Immature natural killer cell (primary cell): Measurements from ENCODE around the gene MCOLN2. TPM values are rescaled to one million over a fixed set of nuclear protein-coding genes. Genes with fewer than 3 reads are reported as not detected.
A peak's percentile ranks its signal among the peaks of the same experiment; 100 is the strongest.

Experiments used
- DNase-seq, 3 donors: peaks; one replicate each; pipeline ENCODE4 v3.0.0; 2022; ENCODE audit warnings: mixed read lengths in 1 of 3
- H3K27ac Mint-ChIP-seq, 6 donors: one replicate each; pipeline ENCODE4 v1.8.0; 2020; ENCODE audit warnings: mixed read lengths in 6 of 6, mild to moderate bottlenecking in 5 of 6, inconsistent platforms in 4 of 6, moderate library complexity in 3 of 6
- H3K27me3 Mint-ChIP-seq, 3 donors: one replicate each; pipeline ENCODE4 v1.8.0; 2020 to 2021; ENCODE audit warnings: low read depth in 3 of 3, mild to moderate bottlenecking in 3 of 3, mixed read lengths in 3 of 3, moderate library complexity in 3 of 3, inconsistent platforms in 1 of 3
- H3K36me3 Mint-ChIP-seq, 3 donors: one replicate each; pipeline ENCODE4 v1.8.0; 2020; ENCODE audit warnings: mixed read lengths in 3 of 3, inconsistent platforms in 2 of 3, mild to moderate bottlenecking in 2 of 3
- H3K4me1 Mint-ChIP-seq, 2 donors: one replicate each; pipeline ENCODE4 v1.8.0; 2020; ENCODE audit warnings: inconsistent platforms in 2 of 2, mild to moderate bottlenecking in 2 of 2, mixed read lengths in 2 of 2, moderate library complexity in 1 of 2
- H3K4me3 Mint-ChIP-seq, 5 donors: one replicate each; pipeline ENCODE4 v1.8.0; 2020; ENCODE audit warnings: mild to moderate bottlenecking in 5 of 5, mixed read lengths in 5 of 5, inconsistent platforms in 3 of 5, moderate library complexity in 3 of 5
- H3K9me3 Mint-ChIP-seq, 6 donors: one replicate each; pipeline ENCODE4 v1.8.0; 2020; ENCODE audit warnings: mild to moderate bottlenecking in 6 of 6, mixed read lengths in 6 of 6, inconsistent platforms in 4 of 6, moderate library complexity in 3 of 6
- polyA plus RNA-seq, 3 donors: library from polyadenylated mRNA; unstranded; fragments of 300-500 nt; fragmentation: Illumina TruSeq; gene quantifications; one replicate each; pipeline ENCODE4 v1.2.3, GENCODE V29; 2021

Gene MCOLN2
- polyA plus RNA-seq, 3 donors from 2014 or later, result 1.4 to 3.8 (median 2.1) TPM

DNA sequence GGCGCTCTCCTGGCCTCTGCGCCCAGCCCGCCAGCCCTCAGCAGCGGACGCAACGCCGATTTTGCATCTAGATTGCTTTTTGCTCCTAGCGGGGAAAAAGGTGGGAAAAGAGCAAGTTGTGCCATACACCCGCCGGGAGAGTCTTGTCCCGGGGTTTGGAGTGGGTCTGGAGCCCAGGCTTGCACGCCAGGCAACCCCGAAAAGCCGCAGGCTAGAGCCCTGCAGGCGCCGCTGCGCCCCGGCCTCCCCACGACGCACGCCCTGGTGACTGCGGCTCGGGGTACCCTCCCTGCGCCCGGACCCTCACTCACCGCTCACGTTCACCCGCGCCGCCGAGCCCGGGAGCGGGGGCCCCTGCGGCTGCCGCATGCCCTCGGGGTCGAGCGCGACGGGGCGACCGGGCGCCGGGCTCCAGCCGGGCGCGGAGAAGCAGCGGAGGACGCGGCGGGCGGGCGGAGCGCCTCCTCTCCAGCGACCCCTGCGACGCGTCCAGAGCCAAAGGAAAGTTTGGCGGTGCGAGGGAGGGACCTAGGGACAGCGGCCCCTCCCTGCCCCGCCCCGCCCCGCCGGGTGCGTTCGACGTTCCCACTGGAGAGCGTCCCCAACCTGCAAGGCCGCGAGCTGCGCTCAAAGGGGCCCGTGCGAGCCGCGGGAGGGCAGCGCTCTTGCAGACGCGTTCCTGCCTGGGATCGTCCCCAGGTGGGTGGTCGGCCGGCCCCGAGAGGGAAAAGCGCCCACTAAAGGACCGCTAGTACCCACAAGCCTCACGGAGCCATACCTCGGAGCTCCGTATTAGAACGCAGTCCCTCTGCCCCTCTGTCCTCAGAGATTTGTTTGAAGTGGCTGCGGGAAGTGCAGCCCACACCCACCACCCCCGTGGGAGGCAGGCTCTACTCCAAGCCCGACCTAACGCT lies 104.0 kb downstream of the MCOLN2 start, which contains the start of gene LPAR3:
TSS of gene LPAR3 (minus strand) at position 502 of the 914 bp plus-strand sequence. CDS start 27,086 bp downstream, outside the sequence.
- Mint-ChIP-seq H3K27ac (no peak within 1 kb of the TSS), H3K36me3 (no peaks in the 10 kb centered on the region), H3K27me3 (peaks cover 6 to 16% (median 15%) of the 10 kb centered on the region in 3 donors), H3K9me3 (peaks cover 0 to 1% (median 0%) of the 10 kb centered on the region in 6 donors), H3K4me1 (peaks cover 8% of the 10 kb centered on the region in 2 donors), H3K4me3 (peak within 1 kb of the TSS; percentile 34 to 67 (median 55))
- DNase-seq, result no peak

DNA sequence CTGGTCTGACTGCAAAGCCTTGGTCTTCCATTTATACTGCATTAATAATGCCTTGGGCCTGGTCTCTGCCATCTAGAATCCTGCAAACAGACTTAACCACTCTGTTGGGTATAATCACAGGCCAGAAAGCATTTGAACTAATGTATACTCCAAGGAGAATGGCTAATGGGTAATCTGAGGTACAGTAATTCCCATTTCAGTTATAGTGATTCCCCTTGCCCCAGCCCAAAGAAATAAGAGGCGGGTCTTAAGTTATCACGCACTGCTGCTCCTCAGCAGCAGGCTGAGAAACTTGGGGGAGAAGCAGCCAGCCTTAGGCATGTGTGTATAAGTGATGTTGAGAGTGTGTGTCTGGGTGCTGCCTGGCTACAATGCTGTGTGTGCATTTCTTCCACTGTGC lies 106.3 kb downstream of the MCOLN2 start:
- no peaks in the 10 kb centered on the region for H3K36me3 Mint-ChIP-seq
- peaks cover 8% of the 10 kb centered on the region in 2 donors for H3K4me1 Mint-ChIP-seq
- H3K9me3 Mint-ChIP-seq, result peaks cover 0 to 1% (median 0%) of the 10 kb centered on the region in 6 donors
- no peak overlapping the region for H3K4me3 Mint-ChIP-seq
- no peak for DNase-seq
- no peak overlapping the region for H3K27ac Mint-ChIP-seq
- peaks cover 6 to 15% (median 13%) of the 10 kb centered on the region in 3 donors for H3K27me3 Mint-ChIP-seq

DNA sequence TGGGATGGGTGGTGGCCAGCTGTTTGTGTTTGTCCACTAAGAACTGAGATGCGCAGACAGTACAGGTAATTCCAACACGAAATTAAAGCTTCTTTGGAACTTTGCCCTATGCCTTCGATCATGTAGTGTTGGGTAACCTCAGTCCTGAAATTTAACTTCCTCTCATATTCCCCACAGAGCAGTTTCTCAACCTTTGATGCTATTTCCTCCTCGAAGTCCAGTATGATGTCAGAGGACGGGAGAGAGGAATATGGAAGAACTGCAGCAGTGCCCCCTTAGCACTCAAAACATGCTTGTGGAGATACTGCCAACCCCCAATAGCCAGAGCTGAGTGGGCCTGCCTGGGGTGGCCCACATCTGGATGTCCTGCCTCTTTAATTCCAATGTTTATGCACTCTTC lies 107.5 kb downstream of the MCOLN2 start:
- Mint-ChIP-seq H3K4me3 (no peak overlapping the region), H3K36me3 (no peaks in the 10 kb centered on the region), H3K27me3 (peaks cover 6 to 13% (median 11%) of the 10 kb centered on the region in 3 donors), H3K4me1 (peaks cover 8% of the 10 kb centered on the region in 2 donors), H3K9me3 (peaks cover 0 to 1% (median 0%) of the 10 kb centered on the region in 6 donors), H3K27ac (no peak overlapping the region)
- DNase-seq, result no peak

DNA sequence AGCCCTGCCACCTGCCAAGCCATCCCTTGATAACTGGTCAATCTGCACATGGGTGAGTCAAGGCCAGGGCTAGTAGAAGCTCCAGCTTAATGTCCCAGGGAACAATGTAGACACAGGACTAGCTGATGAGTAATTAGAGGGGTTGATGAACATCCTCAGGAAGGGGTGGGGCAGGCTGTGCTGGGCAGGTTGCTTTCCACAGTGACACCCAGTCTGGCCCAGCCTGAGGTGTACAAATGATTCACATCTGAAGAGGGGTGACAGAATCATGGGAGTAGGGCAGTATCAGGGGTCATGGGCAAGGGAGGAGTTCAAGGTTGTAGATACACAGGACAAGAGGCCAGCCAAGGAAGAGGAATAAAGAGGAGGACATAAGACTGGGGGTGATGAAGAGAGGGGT lies 108.2 kb downstream of the MCOLN2 start:
- H3K4me1 Mint-ChIP-seq, result peaks cover 4 to 8% of the 10 kb centered on the region in 2 donors
- H3K36me3 Mint-ChIP-seq, result no peaks in the 10 kb centered on the region
- H3K27ac Mint-ChIP-seq, result no peak overlapping the region
- H3K27me3 Mint-ChIP-seq, result peaks cover under 1 to 7% (median 4%) of the 10 kb centered on the region in 3 donors
- no peak overlapping the region for H3K4me3 Mint-ChIP-seq
- DNase-seq, result no peak
- no peaks in the 10 kb centered on the region for H3K9me3 Mint-ChIP-seq

DNA sequence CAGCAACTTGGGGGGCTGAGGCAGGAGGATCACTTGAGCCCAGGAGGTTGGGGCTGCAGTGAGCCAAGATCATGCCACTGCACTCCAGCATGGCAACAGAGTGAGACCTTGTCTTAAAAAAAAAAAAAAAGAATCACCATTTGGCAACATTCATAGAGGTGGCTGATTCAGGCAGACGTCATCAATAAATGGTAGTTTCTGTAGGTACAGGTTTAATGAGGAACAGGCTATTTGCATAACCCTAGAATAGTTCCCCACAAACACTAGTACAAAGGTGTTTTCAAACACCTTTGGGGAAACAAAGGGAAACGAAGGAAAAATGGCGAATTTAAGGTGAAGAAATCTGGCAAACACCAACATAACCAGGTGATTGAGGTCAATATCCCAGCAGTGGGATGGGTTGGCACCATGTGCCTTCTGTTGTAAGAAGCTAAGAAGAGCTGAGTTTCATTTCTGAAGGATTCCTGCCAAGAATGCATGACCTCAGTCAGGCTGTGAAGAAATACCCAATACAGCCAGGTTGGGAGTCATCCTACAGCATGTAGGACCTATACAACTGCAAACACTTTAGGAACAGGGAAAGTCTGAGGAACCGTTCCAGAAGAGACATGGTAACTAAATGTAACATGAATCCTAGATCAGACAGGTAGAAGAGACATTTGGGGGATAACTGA lies 109.5 kb downstream of the MCOLN2 start:
- Mint-ChIP-seq H3K27ac (no peak overlapping the region), H3K27me3 (peaks cover 0 to 6% (median 2%) of the 10 kb centered on the region in 3 donors), H3K36me3 (no peaks in the 10 kb centered on the region), H3K4me1 (peaks cover 0 to 2% of the 10 kb centered on the region in 2 donors), H3K4me3 (no peak overlapping the region), H3K9me3 (no peaks in the 10 kb centered on the region)
- no peak for DNase-seq

DNA sequence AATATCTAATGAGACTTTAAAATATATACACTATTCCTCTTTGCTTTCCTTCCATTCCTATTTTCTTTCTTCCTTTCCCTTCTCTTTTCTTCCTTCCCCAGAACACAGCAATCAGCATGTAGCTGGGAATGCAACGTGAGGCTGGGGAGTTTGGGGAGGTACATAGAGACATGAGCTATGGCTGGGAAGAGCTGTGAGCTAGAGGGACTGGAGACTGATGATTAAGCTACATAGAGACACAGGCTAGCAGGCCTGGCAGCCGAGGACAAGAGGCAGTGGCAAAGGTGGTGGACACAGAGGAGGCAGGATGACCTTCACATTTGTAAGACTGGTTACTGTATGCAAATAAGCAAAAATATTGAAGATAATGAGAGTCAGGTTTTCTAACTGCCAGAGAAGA lies 111.4 kb downstream of the MCOLN2 start:
- DNase-seq, result no peak
- Mint-ChIP-seq H3K27me3 (peaks cover 0 to 2% (median 0%) of the 10 kb centered on the region in 3 donors), H3K4me3 (no peak overlapping the region), H3K4me1 (no peaks in the 10 kb centered on the region), H3K27ac (no peak overlapping the region), H3K36me3 (no peaks in the 10 kb centered on the region), H3K9me3 (peaks cover 0 to 2% (median 0%) of the 10 kb centered on the region in 6 donors)

- DNase-seq, result no peak
- H3K4me1 Mint-ChIP-seq, result no peaks in the 10 kb centered on the region
- H3K27ac Mint-ChIP-seq, result no peak overlapping the region
- no peaks in the 10 kb centered on the region for H3K36me3 Mint-ChIP-seq
- H3K4me3 Mint-ChIP-seq, result no peak overlapping the region
- peaks cover 0 to 2% (median 0%) of the 10 kb centered on the region in 3 donors for H3K27me3 Mint-ChIP-seq
- peaks cover 0 to 2% (median 0%) of the 10 kb centered on the region in 6 donors for H3K9me3 Mint-ChIP-seq
Measured at GRCh38 chr1:84884671-84885389, 112.1 kb downstream of the MCOLN2 start.

- H3K4me1 Mint-ChIP-seq, result peaks cover 0 to 3% of the 10 kb centered on the region in 2 donors
- peaks cover 0 to 2% (median 0%) of the 10 kb centered on the region in 6 donors for H3K9me3 Mint-ChIP-seq
- H3K4me3 Mint-ChIP-seq, result no peak overlapping the region
- H3K27ac Mint-ChIP-seq, result no peak overlapping the region
- DNase-seq, result no peak
- H3K27me3 Mint-ChIP-seq, result peaks cover 0 to 5% (median 1%) of the 10 kb centered on the region in 3 donors
- no peaks in the 10 kb centered on the region for H3K36me3 Mint-ChIP-seq
Measured at GRCh38 chr1:84883286-84883685, 113.6 kb downstream of the MCOLN2 start.

DNA sequence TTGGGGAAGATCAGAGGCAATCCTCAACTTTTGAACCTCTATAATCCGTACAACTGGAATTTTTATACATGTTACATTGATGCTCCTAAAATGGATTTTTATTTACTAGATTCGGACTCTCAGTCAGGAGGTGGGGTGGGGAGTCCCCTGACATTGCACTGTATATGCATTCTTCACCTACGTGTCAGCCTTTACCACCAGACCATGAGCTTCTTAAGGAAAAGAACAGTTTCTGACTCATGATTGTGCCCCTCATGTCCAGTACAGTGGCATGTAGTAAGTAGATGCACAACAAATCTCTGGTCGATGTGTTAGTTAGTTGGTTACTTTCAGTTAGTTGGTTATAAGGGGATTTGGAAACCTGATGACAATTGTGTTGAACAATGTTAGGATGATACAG lies 119.3 kb downstream of the MCOLN2 start:
- H3K27ac Mint-ChIP-seq, result no peak overlapping the region
- peaks cover 0 to 2% (median 0%) of the 10 kb centered on the region in 6 donors for H3K9me3 Mint-ChIP-seq
- H3K36me3 Mint-ChIP-seq, result no peaks in the 10 kb centered on the region
- peaks cover 3 to 10% (median 10%) of the 10 kb centered on the region in 3 donors for H3K27me3 Mint-ChIP-seq
- peaks cover 8 to 19% of the 10 kb centered on the region in 2 donors for H3K4me1 Mint-ChIP-seq
- no peak overlapping the region for H3K4me3 Mint-ChIP-seq
- no peak for DNase-seq

DNA sequence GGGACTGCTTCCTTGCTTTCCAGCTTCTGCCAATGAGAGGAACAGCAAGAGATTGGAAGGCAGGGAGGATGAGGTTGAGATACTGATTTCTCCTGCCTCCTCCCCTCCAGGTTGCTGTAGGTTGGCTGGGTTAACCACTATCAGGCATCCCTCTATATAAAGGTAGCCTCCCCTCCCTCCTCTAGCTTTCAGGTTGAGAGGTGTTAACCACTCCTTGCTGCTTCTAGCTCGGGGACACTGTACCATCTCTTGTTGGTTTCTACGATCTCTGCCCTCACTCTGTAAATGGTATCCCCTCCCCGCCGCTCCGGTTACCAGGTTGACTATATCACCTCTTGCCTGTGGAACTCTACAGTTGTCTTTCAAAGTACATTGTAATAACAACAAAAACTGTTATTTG lies 120.6 kb downstream of the MCOLN2 start:
- Mint-ChIP-seq H3K4me1 (peaks cover 8 to 19% of the 10 kb centered on the region in 2 donors), H3K9me3 (no peaks in the 10 kb centered on the region), H3K36me3 (no peaks in the 10 kb centered on the region), H3K27ac (peak overlapping the region in 1 of 6 donors; percentile 44), H3K27me3 (peaks cover 6 to 10% (median 10%) of the 10 kb centered on the region in 3 donors), H3K4me3 (peak overlapping the region in 2 of 5 donors; percentile 1 to 3)
- DNase-seq, result peak; percentile 32 to 36 (median 33)

Other genes starting within 250 kb of the MCOLN2 start
- gene LPAR3, start 103.9 kb downstream of the MCOLN2 start, polyA plus RNA-seq, result under 1 TPM in 1 of 3 donors, not detected in 2; 0.30 TPM
- gene MCOLN3, start 51.4 kb upstream of the MCOLN2 start, polyA plus RNA-seq, result not detected
- under 1 TPM; 0.08 to 0.98 (median 0.12) TPM for gene SYDE2, start 203.9 kb upstream of the MCOLN2 start, polyA plus RNA-seq